Measurements from ENCODE around the gene SARDH. TPM values are rescaled to one million over a fixed set of nuclear protein-coding genes. Genes with fewer than 3 reads are reported as not detected.

The SARDH gene
- total and polyA plus RNA-seq, 2 donors (not counting 3 experiments of a cell fraction or from before 2014, with no cell fraction given): 0.19 to 0.44 TPM

- intact Hi-C loops (cut with micrococcal nuclease): no loop called here
- FAIRE-seq: no peak
These were observed 24.8 kb downstream of the SARDH start for GRCh38 chr9:133713150-133713959.

More at GRCh38 chr9:133713150-133713959, 24.8 kb downstream of the SARDH start:
- ChIA-PET POLR2A (no interaction called here), CTCF (interaction anchor here (1.1 to 2.1 kb wide), 2 partner anchors 29 kb away, joined by 3 to 7 read pairs; no protein-coding TSS in a partner anchor)
- Histone ChIP-seq H3K4me1 (ENCODE audit: control insufficient read depth, extremely low read depth, insufficient read depth, low read length) (no peaks in the 10 kb centered on the region), H3K79me2 (ENCODE audit: control insufficient read depth, insufficient read depth, low read length) (no peaks in the 10 kb centered on the region), H3K9ac (replicated peaks; ENCODE audit: extremely low read depth, insufficient read depth, low read length) (no peak overlapping the region), H4K20me1 (replicated peaks; ENCODE audit: control insufficient read depth, extremely low read depth, insufficient read depth, low read length) (no peaks in the 10 kb centered on the region), H3K27ac (ENCODE audit: insufficient read depth, low read depth, low read length) (no peak overlapping the region), H3K4me2 (ENCODE audit: insufficient read depth, low read length) (no peak overlapping the region), H2AFZ (ENCODE audit: low read depth, low read length) (no peak overlapping the region), H3K9me1 (replicated peaks; ENCODE audit: control insufficient read depth, extremely low read depth, insufficient read depth, low read length) (no peaks in the 10 kb centered on the region), H3K9me3 (replicated peaks; ENCODE audit: control insufficient read depth, insufficient read depth, low read length) (no peaks in the 10 kb centered on the region), H3K4me3 (replicated peaks in 1 of 3; ENCODE audit: insufficient read depth in 1 of 3, low read depth in 1 of 3, low read length in 3 of 3) (no peak overlapping the region), H3K36me3 (ENCODE audit: control insufficient read depth in 2 of 2, extremely low read depth in 1 of 2, insufficient read depth in 2 of 2, low read length in 2 of 2) (no peaks in the 10 kb centered on the region), H3K27me3 (ENCODE audit: control insufficient read depth in 2 of 2, insufficient read depth in 2 of 2, low read length in 2 of 2) (no peaks in the 10 kb centered on the region)
- TF ChIP-seq GATA2 (IDR thresholded peaks at IDR 0.05; ENCODE audit: insufficient read depth, insufficient read length, low read depth, low read length) (no peak), POLR2AphosphoS5 (IDR thresholded peaks at IDR 0.05; ENCODE audit: insufficient read depth, low read depth, low read length) (no peak), POLR2A (IDR thresholded peaks at IDR 0.05; ENCODE audit: low read depth, low read length) (no peak), MAX (IDR thresholded peaks at IDR 0.05; ENCODE audit: insufficient read depth, insufficient read length) (no peak), EZH2 (IDR thresholded peaks at IDR 0.05; ENCODE audit: borderline replicate concordance, low read depth, low read length, severe bottlenecking) (no peak), JUN (IDR thresholded peaks at IDR 0.05; ENCODE audit: borderline replicate concordance, insufficient read depth, insufficient read length, low read depth) (no peak), CTCF (IDR thresholded peaks at IDR 0.05; ENCODE audit: extremely low read depth in 1 of 2, insufficient read depth in 1 of 2, low read depth in 1 of 2, low read length in 2 of 2) (no peak), FOS (IDR thresholded peaks at IDR 0.05; ENCODE audit: borderline replicate concordance, insufficient read depth, low read length) (no peak), MYC (IDR thresholded peaks at IDR 0.05; ENCODE audit: low read depth, low read length) (no peak)
- no TSS peak for BruUV-seq (replicated peaks)
- dilution Hi-C loops (cut with MboI; ENCODE audit: extremely low pct_ligation_motif_present, low sequenced_read_pairs): no loop called here
- DNase-seq (ENCODE audit: low read depth, low spot score): no peak
